NCI-H524 (cell line): Measurements from ENCODE around the gene FRMPD1.
"Not testable (repeated sequence)": the region's sequence is repeated elsewhere in the genome, so short reads cannot be mapped to it uniquely, and the experiment has no call there.

ENCODE experiments used
- DNase-seq, 2 experiments: peaks; one replicate each; lab custom pipeline; 2025; lab: John Stamatoyannopoulos, UW

FRMPD1 gene

GRCh38 chr9:37650873-37651768, at the start of gene FRMPD1:
FRMPD1 (plus strand) TSS chr9:37650954; CDS start chr9:37692642, 41,688 bp downstream.
- peak; percentile 20 to 80 for DNase-seq

- not testable (repeated sequence) for DNase-seq
Observed at GRCh38 chr9:37602061-37602460, 48.7 kb upstream of the FRMPD1 start.

DNA sequence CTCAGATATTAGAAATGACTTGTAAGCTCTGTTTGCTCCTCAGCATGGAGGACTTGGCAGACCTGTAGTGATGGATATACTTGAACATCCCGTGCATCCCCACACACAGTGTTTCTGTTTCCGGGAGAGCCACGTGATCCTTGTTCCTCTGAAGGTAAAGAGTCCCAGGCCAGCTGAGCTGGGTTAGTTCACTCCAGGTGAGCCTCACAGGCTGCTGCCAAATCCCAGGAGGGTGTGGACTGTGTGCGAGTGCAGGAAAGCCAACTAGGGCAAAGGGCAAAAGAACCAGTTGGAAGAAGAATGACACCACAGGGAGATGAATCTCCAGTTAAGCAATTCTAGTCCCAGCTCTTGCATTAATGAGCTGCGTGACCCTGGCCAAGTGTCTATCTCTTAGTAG, 47.9 kb upstream of the FRMPD1 start:
- no peak for DNase-seq

- no peak for DNase-seq
Observed at GRCh38 chr9:37604296-37604695, 46.5 kb upstream of the FRMPD1 start.

GRCh38 chr9:37608250-37608649, 42.5 kb upstream of the FRMPD1 start:
- DNase-seq, result no peak

- no peak for DNase-seq
Observed at GRCh38 chr9:37609735-37610397, 40.9 kb upstream of the FRMPD1 start.

DNA sequence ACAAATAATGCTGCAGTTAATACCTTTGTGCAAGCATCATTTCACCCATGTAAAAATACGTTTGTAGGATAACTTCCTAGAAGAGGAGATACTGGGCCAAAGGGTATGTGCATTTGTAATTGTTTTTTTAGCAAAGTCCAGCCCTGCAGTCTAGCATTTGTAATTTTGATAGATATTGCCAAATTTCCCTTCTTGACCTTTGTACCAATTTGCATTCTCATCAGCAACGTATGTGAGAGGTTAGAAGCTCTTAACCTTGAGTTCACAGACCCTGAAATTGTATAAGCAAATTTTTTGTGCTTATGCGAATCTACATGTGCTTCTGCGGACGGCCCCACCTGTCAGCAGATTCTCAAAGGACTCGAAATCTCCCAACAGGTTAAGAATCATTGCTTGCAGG, 39.7 kb upstream of the FRMPD1 start:
- DNase-seq, result no peak

DNA sequence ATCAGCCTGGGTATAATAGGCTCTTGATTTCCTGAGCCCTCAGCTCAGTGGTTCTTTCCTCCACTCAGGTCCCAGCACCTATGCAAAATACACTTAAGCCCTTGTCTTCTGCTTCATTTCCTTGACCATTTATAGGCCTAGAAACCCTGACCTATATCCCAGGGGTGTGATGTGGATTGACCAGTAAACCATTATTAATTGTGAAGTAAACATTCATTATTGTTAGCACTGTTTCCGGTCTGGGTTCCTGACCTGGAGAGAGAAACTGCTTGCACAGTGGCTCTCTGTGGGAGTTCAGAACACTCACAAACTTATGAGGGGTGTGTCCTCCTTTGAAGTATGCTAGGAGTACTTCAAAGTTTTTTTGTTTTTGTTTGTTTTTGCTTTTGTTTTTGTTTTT, 38.8 kb upstream of the FRMPD1 start:
- no peak for DNase-seq

GRCh38 chr9:37617161-37617560, 33.6 kb upstream of the FRMPD1 start:
- DNase-seq, result no peak

DNA sequence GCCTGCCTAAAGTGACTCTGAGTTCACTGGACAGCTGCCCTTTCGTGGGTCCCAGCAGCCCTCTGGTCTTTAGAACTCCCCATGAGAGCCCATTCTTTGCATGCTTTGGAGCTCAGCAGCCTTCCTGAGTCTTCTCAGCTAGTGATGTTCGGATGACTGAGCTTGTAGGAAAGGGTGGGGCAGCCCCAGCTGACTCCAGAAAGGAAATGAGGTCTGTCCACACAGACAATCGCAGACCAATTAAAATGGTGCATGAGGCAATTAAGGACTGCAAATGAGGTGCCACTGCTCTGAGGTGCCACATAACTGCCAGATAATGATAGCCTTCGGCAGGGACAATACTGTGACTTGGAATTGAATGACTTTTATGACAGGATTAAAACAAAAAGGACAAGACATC, 32.9 kb upstream of the FRMPD1 start:
- DNase-seq, result peak in 1 of 2 experiments; percentile 36

- peak; percentile 56 to 74 for DNase-seq
Observed at GRCh38 chr9:37618817-37619216, 31.9 kb upstream of the FRMPD1 start.

DNA sequence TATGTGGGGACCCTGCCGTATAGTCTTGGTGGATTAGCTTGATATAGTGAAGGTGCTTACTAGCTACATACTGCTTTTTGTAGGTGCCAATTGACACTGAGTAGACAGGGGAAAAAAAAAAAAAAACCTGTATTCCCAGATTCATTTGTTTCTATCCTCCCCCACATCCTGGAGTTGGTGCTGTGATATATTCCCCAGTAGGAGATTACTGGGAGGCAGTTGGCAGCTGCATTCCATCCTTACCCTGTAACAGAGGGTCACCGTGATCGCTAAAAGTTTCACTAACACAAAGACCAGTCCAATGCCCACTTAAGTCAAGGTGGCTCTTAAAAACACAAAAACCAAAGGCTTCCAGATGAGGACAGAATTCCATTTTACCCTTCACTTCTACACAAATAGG, 30.9 kb upstream of the FRMPD1 start:
- peak in 1 of 2 experiments; percentile 65 for DNase-seq

GRCh38 chr9:37620396-37620795, 30.4 kb upstream of the FRMPD1 start:
- DNase-seq, result peak in 1 of 2 experiments; percentile 67

GRCh38 chr9:37621273-37622121, 29.3 kb upstream of the FRMPD1 start:
- DNase-seq, result peak; percentile 89 to 98

- no peak for DNase-seq
Observed at GRCh38 chr9:37622462-37622861, 28.3 kb upstream of the FRMPD1 start.

GRCh38 chr9:37623267-37623666, 27.5 kb upstream of the FRMPD1 start:
- peak in 1 of 2 experiments; percentile 34 for DNase-seq

- DNase-seq, result no peak
Observed at GRCh38 chr9:37624073-37624472, 26.7 kb upstream of the FRMPD1 start.

GRCh38 chr9:37625036-37625757, 25.6 kb upstream of the FRMPD1 start:
- peak in 1 of 2 experiments; percentile 6 for DNase-seq

- no peak for DNase-seq
Observed at GRCh38 chr9:37625758-37626147, 25.0 kb upstream of the FRMPD1 start.

- no peak for DNase-seq
Observed at GRCh38 chr9:37626708-37627292, 24.0 kb upstream of the FRMPD1 start.

GRCh38 chr9:37632479-37632878, 18.3 kb upstream of the FRMPD1 start:
- peak in 1 of 2 experiments; percentile 12 for DNase-seq
